Stimulated activated CD4-positive, alpha-beta T cell treated with anti-CD3 and anti-CD28 coated beads, Interleukin-15, amount 100 ng/mL, for 1 hour (primary cell): Measurements from ENCODE around the gene SLC40A1.
A peak's percentile ranks its signal among the peaks of the same experiment; 100 is the strongest.

ENCODE experiments used
- DNase-seq, 2 donors: peaks; one replicate each; pipeline ENCODE4 v3.0.0-alpha.2; 2020; ENCODE audit warnings: low read depth in 1 of 2, low spot score in 1 of 2

Gene SLC40A1

GRCh38 chr2:189601043-189601442 is 20.5 kb upstream of the SLC40A1 start:
- DNase-seq = no peak

- no peak for DNase-seq
Observed at GRCh38 chr2:189599245-189599644, 18.7 kb upstream of the SLC40A1 start.

GRCh38 chr2:189595417-189595816 is 14.8 kb upstream of the SLC40A1 start:
- DNase-seq = no peak

GRCh38 chr2:189594305-189594704 is 13.7 kb upstream of the SLC40A1 start:
- no peak for DNase-seq

- no peak for DNase-seq
Observed at GRCh38 chr2:189593115-189593514, 12.5 kb upstream of the SLC40A1 start.

GRCh38 chr2:189592353-189592984 is 11.9 kb upstream of the SLC40A1 start:
- no peak for DNase-seq

GRCh38 chr2:189587780-189588179 is 7.2 kb upstream of the SLC40A1 start:
- DNase-seq = no peak

- DNase-seq = no peak
Observed at GRCh38 chr2:189585226-189585756, 4.7 kb upstream of the SLC40A1 start.

- no peak for DNase-seq
Observed at GRCh38 chr2:189584686-189585085, 4.1 kb upstream of the SLC40A1 start.

GRCh38 chr2:189583227-189584198 is 2.9 kb upstream of the SLC40A1 start:
- no peak for DNase-seq

- no peak for DNase-seq
Observed at GRCh38 chr2:189582809-189583192, 2.2 kb upstream of the SLC40A1 start.

GRCh38 chr2:189582140-189582808 is 1.7 kb upstream of the SLC40A1 start:
- no peak for DNase-seq

GRCh38 chr2:189581354-189582139 is 961 bp upstream of the SLC40A1 start:
- DNase-seq = no peak

- DNase-seq = peak in 1 of 2 donors; percentile 6
Observed at GRCh38 chr2:189580241-189580651, 340 bp downstream of the SLC40A1 start.

GRCh38 chr2:189579585-189580186 is 900 bp downstream of the SLC40A1 start:
- no peak for DNase-seq

GRCh38 chr2:189578272-189578950 is 2.2 kb downstream of the SLC40A1 start:
- DNase-seq = no peak

GRCh38 chr2:189577121-189577520 is 3.5 kb downstream of the SLC40A1 start:
- no peak for DNase-seq

- DNase-seq = no peak
Observed at GRCh38 chr2:189576396-189576795, 4.2 kb downstream of the SLC40A1 start.

GRCh38 chr2:189574793-189575475 is 5.7 kb downstream of the SLC40A1 start:
- DNase-seq = no peak
